MM.1S (cell line): ENCODE measurements around the gene CAMK4.

Experiments used
- DNase-seq: peaks from one replicate; pipeline ENCODE4 v3.0.0-alpha.2; 2015
- H2AFZ ChIP-seq: fragments of 300-600 bp; sonication (generic); 2 replicates; pipeline ENCODE4 v1.6.0; 2016; ENCODE audit warnings: antibody characterized with exemption, low read length
- H3F3A ChIP-seq: fragments of 300-600 bp; sonication (generic); 2 replicates; pipeline ENCODE4 v1.6.1; 2016; ENCODE audit warnings: mild to moderate bottlenecking, antibody characterized with exemption, low read length, moderate library complexity, mixed read lengths; ENCODE audit not compliant: insufficient read depth
- H3K27ac ChIP-seq: fragments of 300-600 bp; sonication (generic); 2 replicates; pipeline ENCODE4 v1.5.1; 2016; ENCODE audit warnings: mild to moderate bottlenecking, low read length
- H3K27me3 ChIP-seq: fragments of 300-600 bp; sonication (generic); replicated peaks from 2 replicates; pipeline ENCODE4 v1.6.0; 2016; ENCODE audit warnings: low read length; ENCODE audit not compliant: insufficient read depth
- H3K36me3 ChIP-seq: fragments of 300-600 bp; sonication (generic); replicated peaks from 2 replicates; pipeline ENCODE4 v1.6.1; 2016; ENCODE audit warnings: mild to moderate bottlenecking, low read length, mixed read lengths; ENCODE audit not compliant: insufficient read depth
- H3K4me1 ChIP-seq: fragments of 300-600 bp; sonication (generic); 2 replicates; pipeline ENCODE4 v1.6.1; 2016; ENCODE audit warnings: low read length, mixed read lengths
- H3K4me2 ChIP-seq: fragments of 300-600 bp; sonication (generic); 2 replicates; pipeline ENCODE4 v1.6.0; 2016; ENCODE audit warnings: low read depth, low read length
- H3K4me3 ChIP-seq: fragments of 300-600 bp; sonication (generic); 2 replicates; pipeline ENCODE4 v1.5.1; 2016; ENCODE audit warnings: low read length, mixed read lengths
- H3K79me2 ChIP-seq: fragments of 300-600 bp; sonication (generic); 2 replicates; pipeline ENCODE4 v1.6.1; 2016; ENCODE audit warnings: mixed run types, low read length, mixed read lengths
- H3K9ac ChIP-seq: fragments of 300-600 bp; sonication (generic); 2 replicates; pipeline ENCODE4 v1.6.1; 2016; ENCODE audit warnings: low read length, mixed read lengths
- H3K9me2 ChIP-seq: fragments of 300-600 bp; sonication (generic); replicated peaks from 2 replicates; pipeline ENCODE4 v1.6.1; 2016; ENCODE audit warnings: mild to moderate bottlenecking, low read length, mixed read lengths; ENCODE audit not compliant: insufficient read depth
- H3K9me3 ChIP-seq: fragments of 300-600 bp; sonication (generic); replicated peaks from 2 replicates; pipeline ENCODE4 v1.6.1; 2016; ENCODE audit warnings: mild to moderate bottlenecking, low read length, mixed read lengths; ENCODE audit not compliant: insufficient read depth
- H4K20me1 ChIP-seq: fragments of 300-600 bp; sonication (generic); 2 replicates; pipeline ENCODE4 v1.6.1; 2016; ENCODE audit warnings: mild to moderate bottlenecking, low read length, moderate library complexity, mixed read lengths; ENCODE audit not compliant: insufficient read depth
- CTCF ChIP-seq: fragments of 300-600 bp; sonication (generic); IDR thresholded peaks from 2 replicates; pipeline ENCODE4 v1.5.1; 2016; ENCODE audit warnings: antibody characterized with exemption, low read length, mixed read lengths
- EZH2 ChIP-seq: fragments of 300-600 bp; sonication (generic); optimal IDR thresholded peaks from 2 replicates; pipeline ENCODE3; 2017; ENCODE audit warnings: low read depth, mild to moderate bottlenecking, antibody characterized with exemption, low read length, mixed read lengths
- EZH2phosphoT487 ChIP-seq: fragments of 300-600 bp; sonication (generic); IDR thresholded peaks from 2 replicates; pipeline ENCODE4 v1.6.1; 2018; ENCODE audit warnings: antibody characterized with exemption, low read length

Gene CAMK4

GRCh38 chr5:111223787-111224560 is at the start of gene CAMK4:
Gene CAMK4, plus strand, starts transcription at chr5:111224384. Its CDS starts 100 bp downstream, at chr5:111224484.
- Histone ChIP-seq H3K27ac (no peak within 1 kb of the TSS), H3K27me3 (peaks cover 42% of the 10 kb centered on the region), H3K9me2 (no peaks in the 10 kb centered on the region), H3K9ac (peak within 1 kb of the TSS; percentile 34; the same call in 1 of the 2 replicates), H3K36me3 (no peaks in the 10 kb centered on the region), H3K79me2 (no peaks in the 10 kb centered on the region), H2AFZ (peak within 1 kb of the TSS; percentile 90), H3F3A (peaks cover 9% of the 10 kb centered on the region), H3K4me3 (peak within 1 kb of the TSS; percentile 81), H3K4me1 (peaks cover 9% of the 10 kb centered on the region), H3K9me3 (no peaks in the 10 kb centered on the region), H4K20me1 (no peaks in the 10 kb centered on the region), H3K4me2 (peak within 1 kb of the TSS; percentile 95)
- TF ChIP-seq EZH2phosphoT487: no peak
- 0 out of 2 replicates have a peak, but pooled peaks have one; percentile 6 for TF ChIP-seq CTCF
- no peak for TF ChIP-seq EZH2
- peak; percentile 60 for DNase-seq

DNA sequence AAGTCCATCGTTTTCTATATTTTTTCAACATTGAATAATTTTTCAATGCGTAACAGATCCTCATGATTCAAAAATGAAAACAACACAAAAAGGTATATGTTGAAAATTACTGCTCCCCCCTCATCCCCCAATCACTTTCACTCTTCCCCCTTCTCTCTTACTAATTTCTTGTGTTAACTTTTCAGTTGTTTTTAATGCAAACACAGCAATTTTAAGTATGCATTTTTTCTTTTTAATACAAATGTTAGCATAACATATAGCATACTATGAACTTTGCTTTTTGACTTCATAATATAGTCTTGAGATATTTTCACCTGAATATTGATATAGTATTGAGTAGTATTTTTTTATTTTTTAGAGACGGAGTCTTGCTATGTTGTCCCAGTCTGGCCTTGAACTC is 41.1 kb upstream of the CAMK4 start:
- Histone ChIP-seq H3K79me2 (no peaks in the 10 kb centered on the region), H3K9ac (no peak overlapping the region), H3K9me3 (no peaks in the 10 kb centered on the region), H3K9me2 (no peaks in the 10 kb centered on the region), H3K36me3 (no peaks in the 10 kb centered on the region), H3F3A (no peaks in the 10 kb centered on the region), H3K4me3 (no peak overlapping the region), H3K27me3 (no peaks in the 10 kb centered on the region), H3K4me1 (no peaks in the 10 kb centered on the region), H2AFZ (no peak overlapping the region), H3K4me2 (no peak overlapping the region), H3K27ac (no peak overlapping the region), H4K20me1 (no peaks in the 10 kb centered on the region)
- DNase-seq: no peak
- TF ChIP-seq EZH2: no peak
- TF ChIP-seq EZH2phosphoT487: no peak
- TF ChIP-seq CTCF: no peak

- Histone ChIP-seq H2AFZ (no peak overlapping the region), H3K4me1 (no peaks in the 10 kb centered on the region), H3K4me3 (no peak overlapping the region), H3K9ac (no peak overlapping the region), H3K27me3 (no peaks in the 10 kb centered on the region), H3F3A (no peaks in the 10 kb centered on the region), H3K79me2 (no peaks in the 10 kb centered on the region), H3K27ac (no peak overlapping the region), H3K4me2 (no peak overlapping the region), H3K9me3 (no peaks in the 10 kb centered on the region), H4K20me1 (no peaks in the 10 kb centered on the region), H3K9me2 (no peaks in the 10 kb centered on the region), H3K36me3 (no peaks in the 10 kb centered on the region)
- TF ChIP-seq CTCF (no peak), EZH2 (no peak), EZH2phosphoT487 (no peak)
- no peak for DNase-seq
Observed at GRCh38 chr5:111187079-111187478, 37.1 kb upstream of the CAMK4 start.
